Panc1 (cell line): ENCODE results near the gene PEPD.

Experiments
- TCF7L2 ChIP-seq: IDR thresholded peaks from 2 replicates; pipeline ENCODE4 v1.6.1; 2011; ENCODE audit warnings: mild to moderate bottlenecking, low read depth, low read length, inconsistent platforms
- TF ChIP-seq, protein P1 (sequence below): fragments of 450-650 bp; IDR thresholded peaks from 2 replicates; pipeline ENCODE4 v1.5.1; 2017; ENCODE audit warnings: mild to moderate bottlenecking

DNA sequence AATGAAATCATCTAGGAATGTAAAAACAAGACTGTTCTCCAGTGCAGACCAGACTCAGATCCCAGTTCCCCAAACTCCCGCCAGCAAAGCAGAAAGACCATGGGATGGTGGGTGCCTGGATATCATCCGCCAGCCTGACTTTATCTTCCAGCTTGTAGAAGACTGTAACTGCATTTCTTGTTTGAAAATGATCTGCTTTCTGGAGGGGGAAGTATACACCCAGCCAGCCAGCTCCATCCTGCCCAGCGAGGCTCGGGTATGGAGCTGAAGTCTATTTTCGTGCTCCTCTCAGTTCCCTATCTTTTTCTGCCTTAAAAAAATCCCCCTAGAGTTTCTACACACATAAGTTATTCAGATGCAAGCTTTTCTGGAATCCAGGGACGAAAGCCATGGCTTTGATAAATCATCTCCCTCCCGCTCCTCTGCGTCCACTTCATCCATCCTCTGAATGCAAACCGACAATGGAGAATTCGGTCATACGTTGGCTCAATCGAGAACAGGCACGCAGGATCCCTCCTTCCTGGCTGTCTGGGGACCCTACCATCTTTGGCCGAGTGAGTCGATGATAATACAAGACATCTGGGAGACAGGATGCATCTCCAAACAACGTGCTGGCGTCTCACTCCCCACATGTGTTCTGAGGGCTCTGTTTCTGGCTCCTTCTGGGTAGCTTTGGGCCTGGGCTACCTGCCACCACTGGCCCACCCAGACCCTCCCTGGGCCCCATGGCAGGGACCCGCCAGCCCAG lies 116.9 kb downstream of the PEPD start:
- TF ChIP-seq, protein P1, sequence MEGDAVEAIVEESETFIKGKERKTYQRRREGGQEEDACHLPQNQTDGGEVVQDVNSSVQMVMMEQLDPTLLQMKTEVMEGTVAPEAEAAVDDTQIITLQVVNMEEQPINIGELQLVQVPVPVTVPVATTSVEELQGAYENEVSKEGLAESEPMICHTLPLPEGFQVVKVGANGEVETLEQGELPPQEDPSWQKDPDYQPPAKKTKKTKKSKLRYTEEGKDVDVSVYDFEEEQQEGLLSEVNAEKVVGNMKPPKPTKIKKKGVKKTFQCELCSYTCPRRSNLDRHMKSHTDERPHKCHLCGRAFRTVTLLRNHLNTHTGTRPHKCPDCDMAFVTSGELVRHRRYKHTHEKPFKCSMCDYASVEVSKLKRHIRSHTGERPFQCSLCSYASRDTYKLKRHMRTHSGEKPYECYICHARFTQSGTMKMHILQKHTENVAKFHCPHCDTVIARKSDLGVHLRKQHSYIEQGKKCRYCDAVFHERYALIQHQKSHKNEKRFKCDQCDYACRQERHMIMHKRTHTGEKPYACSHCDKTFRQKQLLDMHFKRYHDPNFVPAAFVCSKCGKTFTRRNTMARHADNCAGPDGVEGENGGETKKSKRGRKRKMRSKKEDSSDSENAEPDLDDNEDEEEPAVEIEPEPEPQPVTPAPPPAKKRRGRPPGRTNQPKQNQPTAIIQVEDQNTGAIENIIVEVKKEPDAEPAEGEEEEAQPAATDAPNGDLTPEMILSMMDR, result no peak
- no peak for TF ChIP-seq TCF7L2
